K562 (cell line): Measurements from ENCODE around the gene KCNK1. TPM values are rescaled to one million over a fixed set of nuclear protein-coding genes. Genes with fewer than 3 reads are reported as not detected.

Experiments used
- ATAC-seq: fragments of 200-7000 bp; cut with Tn5 transposase; 3 replicates; pipeline ENCODE4 v1.9.1; 2020; ENCODE audit warnings: moderate library complexity
- BruUV-seq: library from RNA; stranded (reverse); fragments of 400-500 nt; replicated peaks from 2 replicates; lab custom pipeline; 2021; lab: Mats Ljungman, UMichigan
- CTCF ChIA-PET: fragments of 300-600 bp; formaldehyde crosslinking; extraction: SDS; loops from one replicate; lab custom pipeline; 2021; ENCODE audit warnings: low intra/inter-chr PET ratio; lab: Yijun Ruan, JAX
- POLR2A ChIA-PET: fragments of 300-600, 350-650 bp; sonication (Branson Sonifier 250); formaldehyde crosslinking; extraction: SDS; loops from one replicate; lab custom pipeline; 2021; ENCODE audit warnings: antibody characterized with exemption, inconsistent platforms; lab: Yijun Ruan, JAX
- DNase-seq, 4 experiments: peaks; one replicate each; pipeline versions ENCODE4 v3.0.0 to v3.0.0-alpha.2; 2011 to 2018; ENCODE audit warnings: low spot score in 3 of 4, mixed read lengths in 3 of 4; ENCODE audit errors: extremely low read depth in 1 of 4
- FAIRE-seq: peaks from 2 replicates; lab custom pipeline; 2011; peaks lifted over from hg19 to GRCh38; lab: Jason Lieb, UNC
- H2AFZ ChIP-seq: 2 replicates; pipeline ENCODE4 v1.6.0; 2011; ENCODE audit warnings: low read depth, low read length, control low read depth, inconsistent platforms
- H3K27ac ChIP-seq: fragments of 200-600 bp; 3 replicates; pipeline ENCODE4 v1.8.0; 2011; ENCODE audit warnings: low read depth, mild to moderate bottlenecking, control low read depth, inconsistent platforms, low read length, moderate library complexity, mixed read lengths; ENCODE audit errors: extremely low read depth
- H3K27me3 ChIP-seq, 2 experiments: fragments of 300-600 bp in 1 of 2; 2 replicates in 1 of 2; 3 replicates in 1 of 2; pipeline versions ENCODE4 v1.6.0 to v1.8.0; 2011; ENCODE audit warnings: inconsistent platforms in 2 of 2, low read length in 2 of 2, mild to moderate bottlenecking in 1 of 2, mixed read lengths in 1 of 2, moderate library complexity in 1 of 2; ENCODE audit not compliant: control insufficient read depth in 2 of 2, insufficient read depth in 2 of 2
- H3K36me3 ChIP-seq: fragments of 300-600 bp; 3 replicates; pipeline ENCODE4 v1.8.0; 2011; ENCODE audit warnings: mild to moderate bottlenecking, low read length, inconsistent platforms; ENCODE audit not compliant: control insufficient read depth, insufficient read depth
- H3K4me1 ChIP-seq, 2 experiments: fragments of 200-600 bp in 1 of 2; replicated peaks in 1 of 2; 2 replicates in 1 of 2; 3 replicates in 1 of 2; pipeline versions ENCODE4 v1.5.1 to v1.8.0; 2011; ENCODE audit warnings: inconsistent platforms in 2 of 2, low read length in 2 of 2, mild to moderate bottlenecking in 1 of 2, mixed read lengths in 1 of 2, moderate library complexity in 1 of 2; ENCODE audit not compliant: control insufficient read depth in 2 of 2, insufficient read depth in 2 of 2
- H3K4me2 ChIP-seq: 2 replicates; pipeline ENCODE4 v1.6.1; 2011; ENCODE audit warnings: low read length, control low read depth, inconsistent platforms, mixed read lengths; ENCODE audit not compliant: insufficient read depth
- H3K4me3 ChIP-seq: fragments of 200-600 bp; sonication (generic), shearing (Covaris generic); 2 replicates; pipeline ENCODE4 v1.5.1; 2016; ENCODE audit warnings: control low read depth, inconsistent platforms
- H3K79me2 ChIP-seq: fragments of 200-600 bp; 3 replicates; pipeline ENCODE4 v1.8.0; 2011; ENCODE audit warnings: low read length, inconsistent platforms; ENCODE audit not compliant: control insufficient read depth, insufficient read depth
- H3K9ac ChIP-seq, 2 experiments: 2 replicates each; pipeline versions ENCODE4 v1.6.0 to v1.6.1; 2011; ENCODE audit warnings: low read depth in 2 of 2, low read length in 2 of 2, control low read depth in 1 of 2, inconsistent platforms in 1 of 2, mild to moderate bottlenecking in 1 of 2, mixed read lengths in 1 of 2; ENCODE audit not compliant: insufficient read depth in 1 of 2
- H3K9me1 ChIP-seq: one replicate; pipeline ENCODE4 v1.6.0; 2011; ENCODE audit warnings: inconsistent platforms, mild to moderate bottlenecking, low read length, moderate library complexity; ENCODE audit not compliant: control insufficient read depth, insufficient read depth
- H3K9me3 ChIP-seq: replicated peaks from 2 replicates; pipeline ENCODE4 v1.5.1; 2011; ENCODE audit warnings: low read depth, low read length, inconsistent platforms; ENCODE audit not compliant: control insufficient read depth, insufficient read depth
- H4K20me1 ChIP-seq: replicated peaks from 2 replicates; pipeline ENCODE4 v1.6.1; 2011; ENCODE audit warnings: low read length, inconsistent platforms, mixed read lengths; ENCODE audit not compliant: control insufficient read depth, insufficient read depth
- CEBPG ChIP-seq, 3 experiments: fragments of 200-800 bp in 1 of 3; sonication (Bioruptor generic) in 1 of 3; sonication (generic) in 1 of 3; formaldehyde crosslinking in 1 of 3; IDR thresholded peaks in 2 of 3; conservative IDR thresholded peaks in 1 of 3; 2 replicates each; pipeline versions ENCODE4 v1.6.1 to v1.8.0; 2016 to 2022; ENCODE audit warnings: missing compliant biosample characterization in 2 of 3, missing genetic modification characterization in 2 of 3, mild to moderate bottlenecking in 1 of 3, missing genetic modification reagents in 1 of 3
- HMGN3 ChIP-seq: IDR thresholded peaks from 2 replicates; pipeline ENCODE4 v1.6.1; 2011; ENCODE audit warnings: borderline replicate concordance, low read depth, mild to moderate bottlenecking, mixed read lengths, low read length; ENCODE audit not compliant: insufficient read length; ENCODE audit errors: extremely low read depth
- RBBP5 ChIP-seq: fragments of 200-600 bp; sonication (generic); IDR thresholded peaks from 2 replicates; pipeline ENCODE4 v1.6.1; 2012; ENCODE audit warnings: borderline replicate concordance, mild to moderate bottlenecking, low read length, control low read depth, inconsistent platforms; ENCODE audit not compliant: insufficient read depth, poor library complexity, severe bottlenecking
- WGBS: fragments of 100-300 bp; shearing (Covaris generic); methylation state at CpG from one replicate; pipeline ENCODE4 v1.1.6; 2016; ENCODE audit warnings: low coverage, mixed read lengths; ENCODE audit not compliant: insufficient coverage; ENCODE audit errors: missing lambda C conversion rate; 5-methylcytosine and 5-hydroxymethylcytosine counted together
- in situ Hi-C: fragments of 300-500 bp; cut with MboI; formaldehyde crosslinking; loops from 4 replicates; pipeline ENCODE4 v1.15.0; 2018; ENCODE audit warnings: inconsistent platforms, mixed read lengths
- intact Hi-C: fragments of 100-400 bp; cut with micrococcal nuclease; formaldehyde crosslinking; loops from 2 replicates; pipeline ENCODE4 v1.14.2; 2022
- polyA plus RNA-seq, 8 experiments: library from polyadenylated mRNA; depleted of rRNA in 4 of 8; stranded (reverse) in 5 of 8; unstranded in 3 of 8; fragments of >200 nt; fragmentation: Nextera tagmentation in 2 of 8; fragmentation: Illumina TruSeq in 1 of 8; extraction: Ambion mirVana in 2 of 8; extraction: Trizol in 1 of 8; gene quantifications; 2 replicates each; pipeline versions ENCODE4 v1.2.1 to v1.2.3, GENCODE V29; 2011 to 2014; ENCODE audit warnings: inconsistent platforms in 1 of 8, missing spikeins in 1 of 8
- total RNA-seq, 7 experiments: library from RNA; depleted of rRNA in 6 of 7; stranded (reverse); fragments of >200 nt in 6 of 7; fragmentation: Illumina TruSeq in 2 of 7; extraction: Trizol in 2 of 7; gene quantifications; 2 replicates each; pipeline versions ENCODE4 v1.2.1 to v1.2.3, GENCODE V29; 2011 to 2021; ENCODE audit warnings: low replicate concordance in 1 of 7

The KCNK1 gene
- total and polyA plus RNA-seq, 9 of the 15 experiments (the other 6 are each of a cell fraction or from before 2014, with no cell fraction given): 3.1 to 22.7 (median 6.0) TPM

DNA sequence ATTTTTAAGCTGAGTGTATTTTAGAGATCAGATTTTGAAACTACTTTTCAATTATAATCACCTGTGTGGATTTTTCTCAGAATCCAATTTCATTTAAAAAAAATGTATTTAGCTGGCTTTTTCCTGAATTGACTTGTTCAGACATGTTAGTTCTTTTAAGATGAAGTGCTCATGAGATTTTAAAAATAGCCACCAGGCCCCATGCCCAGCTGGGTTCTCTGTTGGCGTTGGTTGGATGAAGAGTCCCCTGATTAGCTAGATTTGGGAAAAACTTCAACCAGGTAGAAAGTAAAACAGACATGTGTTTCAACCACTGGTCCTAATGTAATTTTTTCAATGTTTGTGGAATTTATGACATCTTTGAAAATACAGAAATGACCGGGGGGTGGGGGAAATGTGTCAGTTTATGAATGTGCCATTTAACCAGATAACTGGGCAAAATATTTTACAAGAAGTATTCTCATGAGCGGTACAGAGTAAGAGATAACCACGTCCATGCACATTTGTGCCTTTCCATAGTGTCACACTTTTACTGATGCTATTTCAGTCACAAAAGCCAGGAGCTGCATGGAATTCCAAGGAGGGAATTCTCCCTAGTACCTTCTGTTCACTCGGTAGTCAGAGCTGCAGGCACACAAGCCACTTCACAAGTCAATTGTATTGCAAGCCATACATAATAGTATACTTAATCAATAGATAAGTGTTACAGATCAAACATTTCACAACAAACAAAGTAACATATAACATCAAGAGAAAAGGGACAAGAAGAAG lies 51.1 kb downstream of the KCNK1 start:
- Histone ChIP-seq H3K4me2 (peak overlapping the region; percentile 38; the same call in 1 of the 2 replicates), H4K20me1 (no peaks in the 10 kb centered on the region), H3K9me3 (peaks cover 18% of the 10 kb centered on the region), H3K36me3 (peaks cover 33% of the 10 kb centered on the region), H3K4me3 (no peak overlapping the region), H3K9me1 (no peaks in the 10 kb centered on the region), H3K79me2 (peaks cover 30% of the 10 kb centered on the region), H3K9ac (peak overlapping the region in 1 of 2 experiments; percentile 13; a peak in 1 of 4 replicates), H2AFZ (peak overlapping the region; percentile 46), H3K4me1 (peaks cover 21 to 38% of the 10 kb centered on the region in 2 experiments; a peak in 4 of 5 replicates), H3K27ac (peak overlapping the region; percentile 64), H3K27me3 (no peaks in the 10 kb centered on the region)
- intact Hi-C loops: loop anchor here (1.0 to 5.0 kb wide), 3 partner anchors 29 to 223 kb away; no protein-coding TSS in a partner anchor
- DNase-seq: no peak
- no peak for ATAC-seq
- in situ Hi-C loops: no loop called here
- FAIRE-seq: no peak
- POLR2A ChIA-PET: interaction anchor here (0.7 to 2.4 kb wide), 7 partner anchors 8 to 42 kb away, joined by 3 to 9 read pairs (median 5); no protein-coding TSS in a partner anchor
- CTCF ChIA-PET: interaction anchor here (0.6 kb wide), 1 partner anchor 14 kb away, joined by 5 read pairs; no protein-coding TSS in a partner anchor
- no peak for TF ChIP-seq CEBPG (CRISPR knock-in tag; IDR thresholded peaks at IDR 0.05)
- TF ChIP-seq CEBPG (tag; conservative IDR thresholded peaks at IDR 0.05 in 1 of 2, IDR thresholded peaks at IDR 0.05 in 1 of 2): 0 out of 4 replicates have a peak, but pooled peaks of 1 of the 2 experiments have one; percentile 23
- no peak for TF ChIP-seq HMGN3
- peak; percentile 2 for TF ChIP-seq RBBP5
- WGBS: 44% methylated on average over 5 of the region's 5 CpGs
- BruUV-seq: no TSS peak
